GDM1 (cell line): ENCODE results near the gene LAMA3.

ENCODE experiments used
- DNase-seq: peaks from one replicate; lab custom pipeline; 2025; lab: John Stamatoyannopoulos, UW

LAMA3 gene

DNA sequence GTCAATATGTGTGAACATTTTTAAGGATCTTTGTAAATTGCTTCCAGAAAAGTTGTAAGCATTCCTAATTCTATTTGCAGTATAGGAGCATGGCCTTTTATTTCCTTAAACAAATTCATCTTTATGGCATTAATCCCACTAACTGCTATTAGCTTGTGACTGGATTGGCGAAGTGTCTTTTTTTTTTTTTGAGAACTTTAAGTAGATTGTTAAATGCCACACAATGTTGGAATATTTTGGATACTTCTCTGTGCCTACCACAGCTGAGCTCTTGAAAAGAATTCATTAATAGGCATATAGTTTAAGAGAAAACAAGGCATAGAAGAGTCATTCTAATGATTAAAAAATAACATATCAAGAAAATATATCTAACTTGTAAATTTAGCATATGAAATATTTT is 129.7 kb downstream of the LAMA3 start:
- DNase-seq, result no peak

DNA sequence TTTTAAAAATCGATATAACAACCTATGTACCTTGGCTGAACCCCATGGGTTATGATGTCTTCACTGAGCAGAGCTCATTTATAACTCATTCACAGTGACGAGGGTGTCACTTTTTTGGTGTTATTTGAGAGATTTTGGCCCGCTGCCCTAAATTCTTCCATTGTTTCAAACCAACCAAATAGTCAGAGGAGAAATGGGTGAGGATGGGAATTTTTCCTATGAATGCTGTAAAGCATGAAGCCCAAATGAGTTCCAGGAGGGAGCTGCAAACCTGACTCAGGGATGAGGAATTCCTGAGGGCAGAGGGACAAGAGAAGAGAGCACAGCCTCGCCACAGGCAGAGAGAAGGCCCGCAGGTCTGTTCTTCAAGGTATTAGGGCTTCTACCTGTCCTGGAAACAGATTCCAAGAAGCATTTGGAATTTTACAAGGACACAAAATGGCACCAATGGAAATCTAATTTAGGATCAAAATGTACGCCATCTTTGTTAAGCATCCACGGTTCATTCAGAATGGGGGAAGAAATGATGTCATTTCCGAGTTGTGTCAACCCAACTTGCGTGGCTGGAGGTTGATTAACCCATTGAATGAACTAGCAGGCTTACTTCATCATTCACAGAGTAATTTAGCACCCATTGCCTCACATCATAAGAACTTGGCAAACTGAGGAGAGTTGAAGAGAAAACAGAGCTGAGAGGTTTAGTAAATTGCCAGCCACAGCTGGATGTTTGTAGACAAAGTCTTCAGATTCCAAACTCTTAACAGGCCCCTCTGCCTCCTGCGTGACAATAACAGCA is 133.5 kb downstream of the LAMA3 start:
- no peak for DNase-seq

DNA sequence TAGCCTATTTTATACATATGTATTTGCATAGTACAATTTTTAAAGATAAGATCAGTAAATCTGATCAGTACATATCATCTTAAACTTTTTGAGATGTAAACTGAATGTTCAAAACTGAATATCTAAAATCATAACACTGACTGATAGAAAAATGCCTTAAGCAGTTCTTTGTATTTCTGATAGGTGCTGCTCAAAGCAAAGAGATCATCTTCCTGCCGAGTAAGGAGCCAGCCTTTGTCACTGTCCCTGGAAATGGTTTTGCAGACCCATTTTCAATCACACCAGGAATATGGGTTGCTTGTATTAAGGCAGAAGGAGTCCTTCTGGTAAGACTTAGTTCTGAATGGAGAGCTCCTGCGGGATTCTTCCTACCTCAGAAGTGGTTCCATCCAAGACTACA is 135.0 kb downstream of the LAMA3 start:
- peak; percentile 26 for DNase-seq

DNA sequence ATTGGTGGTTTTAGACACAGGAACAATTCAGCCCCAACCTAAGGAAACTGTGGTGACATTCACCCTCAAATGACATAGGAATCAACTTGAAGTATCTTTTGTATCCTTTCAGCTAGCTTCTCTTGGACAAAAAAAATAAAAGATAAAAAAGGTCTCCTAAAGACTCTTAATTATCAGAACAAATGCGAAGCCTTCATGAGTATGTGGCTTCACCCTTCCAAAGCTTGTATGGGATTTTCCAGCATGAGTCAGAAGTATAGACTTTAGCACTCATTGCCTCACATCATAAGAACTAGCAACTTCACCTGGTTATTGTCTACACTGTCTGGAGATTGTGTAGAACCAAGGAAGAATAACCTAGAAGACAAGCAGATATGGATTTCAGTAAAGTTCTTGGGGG is 135.4 kb downstream of the LAMA3 start:
- no peak for DNase-seq

DNA sequence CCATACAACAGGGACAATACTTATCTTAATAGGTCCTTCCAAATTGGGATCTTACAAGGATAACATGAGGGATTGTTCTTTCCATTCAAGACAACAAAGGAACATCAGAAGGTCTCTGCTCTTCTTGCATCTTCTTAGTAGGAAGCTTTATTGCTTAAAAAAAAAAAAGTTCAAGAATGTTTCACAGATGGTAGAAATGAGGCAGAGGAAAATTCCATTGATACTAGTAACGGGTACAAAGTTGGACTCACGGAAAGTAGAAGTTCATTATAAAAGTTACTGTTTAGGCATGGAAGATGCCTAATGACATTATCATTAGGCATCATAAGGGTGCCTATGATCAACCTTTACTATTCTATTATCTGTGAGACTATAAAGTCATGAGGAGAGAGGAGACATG is 136.2 kb downstream of the LAMA3 start:
- DNase-seq, result no peak

DNA sequence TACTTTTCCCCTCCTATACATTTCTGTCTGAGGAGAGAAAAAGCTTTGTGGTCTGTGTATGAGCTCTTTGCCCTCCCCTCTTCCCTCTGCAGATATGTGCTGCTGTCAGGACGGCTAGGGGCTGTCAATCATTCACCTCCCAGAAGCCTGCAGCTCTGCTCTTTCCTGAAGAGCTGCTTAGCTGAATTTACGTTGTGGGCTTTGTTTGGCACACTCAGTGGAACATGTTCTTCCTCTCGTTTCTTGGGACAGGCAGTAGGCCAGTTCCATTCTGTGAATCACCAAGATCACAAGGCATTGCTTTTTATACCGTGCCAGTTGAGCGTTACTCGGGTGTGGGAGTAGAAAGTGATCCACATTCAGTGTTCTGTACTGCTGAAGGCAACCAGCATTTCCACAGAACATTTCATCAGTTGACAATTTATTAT is 136.7 kb downstream of the LAMA3 start:
- DNase-seq, result peak; percentile 84

DNA sequence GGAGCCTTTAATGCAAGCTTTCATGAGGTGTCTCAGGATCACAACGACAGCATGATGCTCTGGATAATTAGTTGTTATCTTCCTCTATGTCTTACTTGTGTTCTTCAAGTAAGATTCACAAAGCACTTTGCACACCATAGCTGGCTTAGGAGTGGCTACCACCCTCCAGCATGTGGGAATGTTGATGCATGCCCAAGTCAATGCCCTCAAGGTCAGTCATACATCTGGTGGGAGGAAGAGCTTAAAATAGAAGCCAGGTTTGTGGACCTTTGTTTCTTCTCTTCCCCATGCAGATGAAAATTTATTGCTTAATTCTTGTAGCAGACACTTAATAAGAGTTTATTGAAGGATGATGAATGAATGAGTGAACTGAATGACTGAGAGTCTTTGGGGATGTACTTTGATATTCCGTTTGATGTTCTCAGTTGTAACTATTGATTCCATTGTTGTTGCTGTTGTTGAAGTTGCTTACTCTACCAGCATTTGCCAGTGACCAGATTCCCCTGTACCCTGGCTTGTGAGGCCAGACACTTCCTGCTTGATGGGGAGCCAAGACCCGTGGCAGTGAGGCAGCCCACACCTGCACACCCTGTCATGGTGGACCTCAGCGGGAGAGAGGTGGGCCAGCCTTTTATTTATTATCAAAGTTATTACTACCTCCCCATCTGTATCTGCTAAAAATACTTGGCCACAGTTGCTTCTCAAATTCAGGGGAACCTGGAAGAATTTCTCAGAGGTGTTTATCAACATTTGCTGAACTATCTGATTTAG is 137.8 kb downstream of the LAMA3 start:
- no peak for DNase-seq

DNA sequence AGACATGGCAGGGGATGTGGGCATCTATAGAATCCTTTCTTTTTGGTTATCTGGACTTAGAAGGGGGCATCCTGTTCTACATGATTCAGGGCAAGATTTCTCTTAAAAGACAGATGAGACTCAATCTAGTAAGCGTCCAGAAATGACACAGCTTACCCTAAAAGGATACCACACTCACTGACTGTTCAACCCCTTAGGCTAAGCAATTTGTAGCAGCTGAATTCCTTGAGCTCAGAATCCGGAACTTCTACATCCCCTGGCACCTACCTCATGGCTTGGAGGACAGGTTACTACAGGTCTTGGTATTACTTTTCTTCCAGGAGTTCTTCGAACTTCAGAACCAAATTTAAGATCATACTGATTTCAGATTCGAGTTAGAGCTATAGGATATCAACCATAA is 138.4 kb downstream of the LAMA3 start:
- no peak for DNase-seq

DNA sequence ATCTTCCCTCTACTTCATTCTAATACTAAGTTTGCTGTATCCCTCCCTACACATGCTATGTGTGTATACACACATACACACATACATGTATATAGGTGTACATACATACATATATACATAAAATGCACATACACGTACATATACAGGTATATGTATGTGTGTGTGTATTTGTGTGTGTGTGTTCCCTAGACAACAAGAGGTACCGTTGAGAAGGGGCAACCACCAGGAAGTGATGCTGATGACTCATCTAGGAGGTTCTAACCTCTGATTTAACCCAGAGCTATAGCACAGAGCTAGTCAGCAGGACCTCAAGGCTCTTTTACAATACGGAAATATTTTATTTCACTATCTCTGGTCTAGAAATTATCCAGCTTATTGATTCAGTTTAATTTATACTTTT is 139.2 kb downstream of the LAMA3 start:
- peak; percentile 69 for DNase-seq

DNA sequence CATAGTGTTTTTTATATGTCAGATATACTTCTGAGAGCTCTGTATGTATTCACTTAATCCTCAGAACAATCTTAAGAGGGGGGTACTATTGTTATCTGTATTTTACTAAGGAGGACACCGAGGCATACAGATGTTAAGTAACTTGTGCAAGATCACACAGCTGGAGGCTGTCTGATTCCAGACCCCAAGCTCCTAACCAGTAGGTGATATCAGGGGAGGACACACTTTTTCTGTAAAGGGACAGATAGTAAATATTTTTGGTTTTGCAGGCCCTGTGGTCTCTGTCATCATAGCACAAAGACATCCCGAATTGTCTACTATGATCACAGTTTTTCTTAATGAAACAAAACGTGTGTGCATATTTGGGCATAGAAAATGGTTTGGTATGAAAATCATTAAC is 143.7 kb downstream of the LAMA3 start:
- no peak for DNase-seq

DNA sequence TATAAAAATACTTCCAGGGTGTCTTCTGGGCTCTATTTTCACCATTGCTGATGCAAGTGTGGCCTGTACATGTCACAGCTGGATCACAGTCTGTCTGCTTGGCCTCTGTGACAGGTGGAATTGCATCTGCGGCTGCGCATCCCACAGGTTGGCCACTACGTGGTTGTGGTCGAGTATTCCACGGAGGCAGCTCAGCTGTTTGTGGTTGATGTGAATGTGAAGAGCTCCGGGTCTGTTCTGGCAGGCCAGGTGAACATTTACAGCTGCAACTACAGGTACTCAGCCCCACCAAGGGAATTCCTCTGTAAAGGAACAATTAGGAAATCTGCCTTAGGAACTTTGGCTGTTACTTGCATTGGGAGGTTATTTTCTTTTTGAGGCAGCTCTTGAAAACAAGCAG is 144.5 kb downstream of the LAMA3 start:
- DNase-seq, result no peak

DNA sequence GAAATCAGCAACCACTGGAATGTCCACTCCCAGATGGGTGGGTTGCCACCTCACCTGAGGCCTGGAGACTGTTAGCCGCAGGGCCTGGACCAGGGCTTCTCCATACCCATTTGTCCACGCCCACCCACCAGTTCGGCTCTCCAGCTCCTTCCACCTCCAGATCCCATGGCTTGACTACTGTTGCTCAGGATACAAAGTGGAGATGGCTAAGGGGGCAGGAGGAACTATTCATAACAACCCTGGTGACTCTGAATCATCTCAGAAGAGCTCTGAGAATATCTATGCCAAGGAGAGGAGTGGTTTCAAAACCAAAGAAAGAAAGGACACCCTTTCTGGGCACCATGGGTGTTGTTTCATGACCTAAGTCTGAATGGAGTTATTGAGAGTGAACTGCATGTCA is 145.8 kb downstream of the LAMA3 start:
- no peak for DNase-seq

DNA sequence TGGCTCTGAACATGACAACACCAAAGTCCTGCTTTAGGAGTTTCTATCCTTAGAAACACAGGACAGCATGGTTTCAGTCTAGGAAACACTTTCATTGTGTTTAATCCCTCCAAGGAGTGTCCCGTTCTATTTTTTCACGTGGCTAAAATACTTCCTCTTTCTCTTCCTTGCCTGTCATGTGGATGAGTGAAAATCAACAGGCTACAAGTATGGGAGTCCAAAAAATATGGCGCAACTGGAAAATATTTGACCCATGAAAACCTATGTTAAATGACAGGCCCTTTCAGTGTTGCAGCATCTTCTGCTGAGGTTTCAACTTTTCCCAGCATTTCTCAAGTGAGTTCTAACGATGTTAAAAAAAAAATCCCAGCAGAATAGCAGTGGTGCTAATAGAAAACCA is 146.3 kb downstream of the LAMA3 start:
- no peak for DNase-seq

DNA sequence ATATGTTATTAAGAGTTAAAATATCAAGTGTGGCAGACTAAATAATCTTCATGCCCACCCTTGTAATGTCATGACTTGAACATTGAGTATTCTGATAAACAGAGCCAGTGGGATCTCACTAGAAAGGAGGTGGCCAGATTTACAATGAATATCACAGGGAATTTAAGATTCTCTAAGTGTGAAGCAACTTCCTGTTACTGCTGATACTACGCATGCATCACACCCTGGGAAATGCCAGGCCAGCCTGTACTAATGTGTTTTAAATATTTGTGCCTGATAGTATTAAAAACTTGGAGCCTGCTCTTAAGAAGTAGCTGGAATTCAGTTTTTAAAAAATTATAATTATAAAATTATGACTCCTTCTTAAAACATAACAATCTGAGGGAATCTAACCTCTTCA is 148.3 kb downstream of the LAMA3 start:
- no peak for DNase-seq

DNA sequence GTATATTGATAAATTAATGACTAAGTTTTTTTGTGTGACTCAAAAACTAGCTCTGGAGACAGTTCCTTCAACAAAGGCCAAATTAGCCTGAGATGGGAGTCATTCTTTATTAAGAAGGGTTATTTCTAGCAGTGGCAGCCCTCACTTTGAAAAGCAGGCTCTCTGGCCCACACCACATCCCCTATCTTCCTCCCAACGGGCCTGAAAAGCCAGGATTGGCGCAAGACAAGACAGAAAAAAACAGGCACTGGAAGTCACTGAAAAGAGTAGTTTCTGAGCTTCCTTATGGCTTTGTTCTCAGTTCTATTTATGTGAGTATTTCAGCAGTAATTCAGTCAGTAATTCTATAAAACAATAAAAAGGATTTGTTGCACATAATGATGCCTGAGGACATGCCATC is 149.0 kb downstream of the LAMA3 start:
- no peak for DNase-seq

DNA sequence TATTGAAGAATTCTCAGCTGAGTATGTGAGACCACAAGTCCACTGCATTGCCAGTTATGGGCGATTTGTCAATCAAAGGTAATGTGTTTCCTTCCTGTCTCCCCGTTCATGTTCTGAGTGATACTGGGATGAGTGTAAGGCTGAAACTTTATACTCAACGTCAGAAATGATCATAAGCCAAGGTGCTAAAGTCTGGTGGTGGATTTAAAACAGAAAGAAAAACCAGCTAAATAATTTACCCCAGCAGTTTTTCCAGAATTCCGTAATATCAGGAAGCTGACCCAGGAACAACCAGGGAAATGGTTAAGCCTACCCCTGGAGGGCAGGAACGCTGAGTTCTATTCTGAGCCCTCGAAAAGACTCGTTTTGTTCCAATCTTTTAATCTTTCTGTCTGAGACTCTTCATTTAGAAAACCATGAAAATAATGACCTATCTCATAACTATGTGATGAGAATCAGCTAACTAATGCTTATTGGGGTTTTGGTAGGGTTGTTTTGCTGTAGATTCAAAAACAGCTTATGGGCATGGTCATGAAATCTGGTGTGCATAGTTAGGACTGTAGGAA is 149.6 kb downstream of the LAMA3 start:
- DNase-seq, result no peak

DNA sequence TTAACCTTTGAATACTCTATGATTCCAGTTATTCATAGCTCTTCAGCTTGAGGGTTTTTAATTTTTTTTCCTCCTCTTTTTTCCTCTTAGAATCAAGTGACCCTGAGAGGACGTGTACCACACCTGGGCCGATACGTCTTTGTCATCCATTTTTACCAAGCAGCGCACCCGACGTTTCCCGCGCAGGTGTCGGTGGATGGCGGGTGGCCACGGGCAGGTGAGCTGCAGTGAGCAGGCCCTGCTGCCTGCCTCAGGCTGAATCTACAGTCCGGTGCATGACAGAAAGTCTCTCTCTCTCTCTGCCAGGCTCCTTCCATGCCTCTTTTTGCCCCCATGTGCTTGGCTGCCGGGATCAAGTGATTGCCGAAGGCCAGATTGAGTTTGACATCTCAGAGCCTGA is 153.1 kb downstream of the LAMA3 start:
- DNase-seq, result no peak

DNA sequence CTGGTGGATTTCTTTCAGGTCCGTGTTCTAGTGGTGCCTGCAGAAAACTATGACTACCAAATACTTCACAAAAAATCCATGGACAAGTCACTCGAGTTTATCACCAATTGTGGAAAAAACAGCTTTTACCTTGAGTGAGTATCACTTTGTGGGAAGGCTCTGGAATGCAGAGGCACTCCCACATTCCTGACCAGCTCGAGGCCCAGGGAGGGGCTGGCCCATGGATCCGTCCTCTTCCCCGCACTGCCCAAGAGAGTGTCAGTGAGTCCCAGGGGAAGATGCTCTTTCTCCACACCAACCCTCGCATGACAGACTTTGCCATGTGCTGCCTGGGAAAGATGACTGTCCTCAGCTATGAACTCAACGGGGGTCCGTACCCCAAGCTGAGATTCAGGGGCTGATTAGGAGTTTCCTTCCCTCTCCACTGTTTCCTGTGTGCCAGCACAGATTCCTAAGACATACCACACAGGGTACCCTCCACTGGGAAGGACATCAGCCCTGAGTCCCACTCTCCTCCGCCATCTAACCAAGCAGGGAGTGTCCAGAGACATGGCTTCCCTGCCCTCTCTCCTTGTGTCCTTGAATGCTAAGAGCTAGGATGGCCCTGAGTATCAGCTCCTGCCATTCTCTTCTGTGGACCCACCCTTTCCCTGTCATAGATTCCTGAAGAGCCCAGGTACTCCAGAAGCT is 155.9 kb downstream of the LAMA3 start:
- DNase-seq, result no peak

DNA sequence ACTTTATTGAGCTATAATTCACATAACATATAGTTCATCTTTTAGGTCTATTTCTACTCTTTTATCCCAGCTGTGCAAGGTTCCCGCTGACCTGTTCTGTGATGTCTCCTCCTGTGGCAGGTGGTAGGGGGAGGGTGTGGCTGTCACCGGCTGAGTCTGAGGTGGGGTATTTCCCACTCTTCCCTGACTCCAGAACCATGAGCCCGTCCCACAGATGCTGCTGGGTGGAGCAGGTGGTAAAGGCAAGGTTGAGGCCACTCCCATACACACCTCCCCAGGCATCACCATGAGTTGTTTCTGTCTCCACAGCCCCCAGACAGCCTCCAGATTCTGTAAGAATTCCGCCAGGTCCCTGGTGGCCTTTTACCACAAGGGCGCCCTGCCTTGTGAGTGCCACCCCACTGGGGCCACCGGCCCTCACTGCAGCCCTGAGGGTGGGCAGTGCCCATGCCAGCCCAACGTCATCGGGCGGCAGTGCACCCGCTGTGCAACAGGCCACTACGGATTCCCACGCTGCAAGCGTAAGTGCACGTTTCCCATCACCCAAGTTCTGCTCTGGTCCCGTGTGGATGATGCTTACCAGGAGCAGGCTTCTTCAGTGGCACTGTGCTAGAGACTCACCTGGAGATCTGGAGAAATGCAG is 156.9 kb downstream of the LAMA3 start:
- no peak for DNase-seq

DNA sequence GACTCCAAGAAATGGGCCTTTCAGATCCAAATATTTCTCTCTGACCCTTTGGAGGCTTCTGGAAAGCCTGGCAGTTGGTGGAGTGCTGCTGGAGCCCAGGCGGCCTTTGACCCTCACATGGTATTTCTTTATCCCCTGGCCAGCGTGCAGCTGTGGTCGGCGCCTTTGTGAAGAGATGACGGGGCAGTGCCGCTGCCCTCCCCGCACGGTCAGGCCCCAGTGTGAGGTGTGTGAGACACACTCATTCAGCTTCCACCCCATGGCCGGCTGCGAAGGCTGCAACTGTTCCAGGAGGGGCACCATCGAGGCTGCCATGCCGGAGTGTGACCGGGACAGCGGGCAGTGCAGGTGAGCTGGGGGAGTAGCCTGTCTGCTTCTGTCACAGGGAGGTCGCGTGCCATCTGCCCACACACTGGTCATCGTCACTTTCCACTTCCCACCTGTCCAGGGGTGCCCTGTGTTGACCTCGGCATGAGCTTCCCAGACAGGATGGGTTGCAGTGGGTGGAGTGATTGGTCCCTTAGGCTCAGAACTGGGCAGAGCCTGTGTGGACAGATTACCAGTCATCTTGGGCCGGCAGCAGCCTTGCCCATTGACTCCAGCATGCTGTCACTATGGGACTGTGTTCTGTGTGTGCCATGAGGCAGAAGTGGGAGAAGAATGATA is 158.2 kb downstream of the LAMA3 start:
- no peak for DNase-seq

DNA sequence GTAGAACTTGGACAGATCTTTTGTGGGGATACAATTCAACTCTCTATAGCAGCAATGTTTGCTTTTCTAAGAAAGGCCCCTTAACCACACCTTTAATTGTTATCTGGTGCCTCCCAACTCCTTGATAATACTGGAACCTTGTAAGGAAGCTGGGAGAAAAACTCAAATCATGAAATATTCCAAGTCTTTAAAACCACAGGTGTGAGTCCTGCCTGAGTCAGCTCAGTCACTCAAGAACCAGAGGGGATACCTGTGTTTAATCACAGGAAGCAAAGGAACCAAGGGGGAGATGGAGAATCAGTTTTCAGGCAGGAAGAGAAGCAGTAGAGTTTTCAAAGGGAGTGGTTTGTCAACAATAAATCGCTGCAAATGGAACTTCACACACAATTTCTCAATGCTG is 159.9 kb downstream of the LAMA3 start:
- DNase-seq, result no peak

DNA sequence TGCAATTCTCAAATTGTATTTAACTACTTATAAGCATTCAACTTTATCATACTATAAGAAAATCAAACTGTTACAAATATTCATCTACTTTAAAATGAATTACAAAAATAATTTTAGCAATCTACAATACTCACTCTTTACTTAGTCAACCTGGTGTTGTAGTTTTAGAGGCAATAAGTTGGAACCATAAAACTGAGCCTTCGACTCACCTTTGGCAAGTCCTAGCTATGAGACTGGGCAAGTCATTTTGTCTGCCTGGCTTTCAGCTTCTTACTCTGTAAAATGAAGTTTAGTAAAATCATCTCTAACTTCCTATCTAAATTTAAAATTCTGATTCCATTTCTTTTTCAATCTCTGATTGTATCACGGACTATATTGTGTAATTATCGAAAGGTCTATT is 161.0 kb downstream of the LAMA3 start:
- DNase-seq, result no peak
